Measurements from ENCODE around the gene PPM1A. TPM values are rescaled to one million over a fixed set of nuclear protein-coding genes. Genes with fewer than 3 reads are reported as not detected.

PPM1A gene
- polyA plus RNA-seq, 1 donor, result 69.0 TPM

DNA sequence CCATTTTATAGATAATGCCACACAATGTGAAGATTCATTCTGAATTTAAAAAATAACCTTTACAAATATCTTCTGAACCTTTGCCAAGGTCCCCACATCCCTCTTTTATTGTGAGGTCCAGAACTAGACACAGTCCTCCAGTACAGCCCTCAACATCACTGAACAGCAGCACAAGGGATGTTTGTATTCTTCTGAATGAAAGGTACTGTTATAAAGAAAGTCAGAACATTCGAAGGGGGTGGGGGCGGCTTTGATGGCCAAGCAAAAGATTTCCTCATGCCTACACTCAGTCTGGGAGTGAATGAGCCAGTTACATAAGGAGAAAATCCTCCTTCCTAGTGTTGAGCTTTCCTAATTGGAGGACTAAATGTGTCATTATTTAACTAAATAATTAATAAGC is 77.3 kb downstream of the PPM1A start:
- DNase-seq, result no peak

DNA sequence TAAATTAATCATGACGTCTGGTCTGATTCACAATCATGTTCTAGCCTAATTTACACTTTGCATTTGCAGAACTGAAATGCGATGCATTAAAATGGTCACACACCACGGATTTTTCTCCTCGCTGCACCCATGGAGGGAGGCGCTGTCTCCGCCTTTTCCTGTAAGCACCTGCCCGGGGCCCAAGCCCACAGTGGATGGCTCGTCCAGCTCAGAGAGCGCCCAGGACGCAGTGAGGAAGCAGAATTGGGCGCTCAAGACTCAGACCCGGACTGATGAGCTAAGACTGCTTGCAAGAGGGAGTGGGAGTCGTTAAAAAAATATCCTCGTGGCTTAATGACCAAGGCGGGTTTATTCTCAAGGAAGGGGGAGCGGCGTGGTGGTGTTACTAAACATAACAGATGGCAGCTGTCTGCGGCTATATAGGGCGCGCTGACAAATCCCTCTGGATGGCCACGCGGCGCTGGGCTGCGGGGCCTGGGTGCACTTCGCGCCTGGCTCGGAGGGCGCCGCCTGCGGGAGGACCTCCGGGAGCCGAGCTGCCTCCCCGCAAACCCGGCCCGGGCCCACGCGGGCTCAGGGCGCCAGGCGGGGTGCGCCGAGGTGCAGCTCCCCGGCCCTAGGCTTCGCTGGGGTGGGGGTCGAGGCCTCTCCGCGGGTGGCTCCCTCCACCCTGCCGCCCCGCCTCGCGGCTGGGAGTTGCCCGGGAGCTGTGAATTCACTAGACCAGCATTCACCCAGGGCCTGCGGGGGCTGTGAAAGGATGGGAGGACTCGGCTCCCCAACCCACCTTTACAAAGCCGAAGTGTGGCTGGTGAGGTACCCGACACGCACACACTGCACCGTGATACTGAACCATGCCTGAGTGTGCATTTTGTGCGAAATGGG is 78.7 kb downstream of the PPM1A start:
- peak; percentile 32 for DNase-seq

DNA sequence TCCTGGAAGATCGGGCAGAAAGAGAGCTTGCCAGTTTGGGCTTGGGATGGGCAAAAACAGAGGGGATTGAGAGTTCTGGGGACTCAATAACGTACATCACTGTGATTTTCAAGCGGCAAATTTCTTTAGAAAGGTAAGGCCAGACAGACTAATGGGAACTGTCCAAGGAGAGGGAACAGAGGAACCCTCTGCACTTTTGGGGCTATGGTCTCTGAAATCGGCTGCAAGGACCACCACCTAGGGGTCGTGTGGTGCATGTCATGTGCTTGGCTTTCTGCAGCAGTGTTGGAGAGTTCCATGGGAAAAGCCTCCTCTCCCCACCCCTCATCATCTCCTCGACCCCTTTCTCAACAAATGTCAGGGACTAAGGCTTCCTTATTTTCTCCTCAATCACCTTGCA is 79.6 kb downstream of the PPM1A start:
- DNase-seq, result no peak

DNA sequence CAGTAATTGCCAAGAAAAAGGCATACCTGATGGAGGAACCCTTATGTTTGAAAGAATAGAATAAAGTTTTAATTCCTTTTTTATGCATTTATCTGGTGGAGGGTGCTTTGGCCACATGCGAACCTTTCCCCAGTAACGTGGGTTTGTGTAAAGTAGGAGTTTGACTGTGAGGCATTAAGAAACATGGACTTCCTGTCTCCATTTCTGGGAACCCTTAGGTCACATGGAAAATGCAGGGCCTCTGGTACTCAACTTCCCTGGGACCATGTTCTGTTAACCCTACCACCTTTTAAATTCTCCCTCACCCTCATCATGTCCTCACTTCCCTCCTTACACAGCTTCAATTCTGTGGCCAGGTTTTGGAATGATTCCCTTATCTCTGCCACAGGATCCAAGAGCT is 80.3 kb downstream of the PPM1A start:
- DNase-seq, result no peak

DNA sequence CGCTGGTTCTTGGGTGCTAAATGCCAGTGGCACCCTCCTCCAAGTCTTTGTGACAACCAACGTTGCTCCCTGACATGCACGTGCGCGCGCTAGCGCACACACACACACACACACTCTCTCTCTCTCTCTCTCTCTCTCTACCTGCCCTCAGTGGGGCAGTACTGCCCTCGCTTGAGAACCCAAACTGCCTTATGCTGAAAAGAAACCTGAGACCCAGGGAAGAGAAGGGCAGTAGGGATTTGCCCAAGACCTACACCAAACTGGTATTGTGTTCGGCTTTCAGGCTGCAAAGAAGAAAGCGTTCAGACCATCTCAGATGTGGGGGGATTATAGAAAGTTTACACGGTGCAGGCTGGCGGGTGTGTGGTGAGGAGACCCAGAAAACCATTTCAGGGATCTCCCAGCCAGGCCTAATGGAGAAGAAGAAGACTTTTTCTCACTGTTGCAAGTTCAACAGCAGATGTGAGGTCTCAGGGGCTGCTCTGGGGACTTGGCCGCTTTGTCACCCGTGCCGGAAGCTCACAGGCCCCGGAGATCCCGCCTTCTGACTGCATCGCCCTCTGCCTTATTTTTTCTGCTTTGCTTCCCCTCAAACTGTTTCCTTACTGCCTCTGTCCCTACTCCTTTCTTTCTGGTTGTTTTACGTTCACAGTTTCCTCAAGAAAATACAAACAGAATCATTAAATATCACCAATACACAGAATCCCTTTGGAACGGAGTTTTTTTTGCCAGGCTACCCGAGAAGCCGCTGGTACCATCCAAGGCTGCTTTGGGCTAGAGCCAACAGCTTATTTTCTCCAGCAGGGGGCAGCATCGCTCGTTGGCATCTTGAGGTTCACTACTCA is 82.4 kb downstream of the PPM1A start:
- DNase-seq, result peak; percentile 65

DNA sequence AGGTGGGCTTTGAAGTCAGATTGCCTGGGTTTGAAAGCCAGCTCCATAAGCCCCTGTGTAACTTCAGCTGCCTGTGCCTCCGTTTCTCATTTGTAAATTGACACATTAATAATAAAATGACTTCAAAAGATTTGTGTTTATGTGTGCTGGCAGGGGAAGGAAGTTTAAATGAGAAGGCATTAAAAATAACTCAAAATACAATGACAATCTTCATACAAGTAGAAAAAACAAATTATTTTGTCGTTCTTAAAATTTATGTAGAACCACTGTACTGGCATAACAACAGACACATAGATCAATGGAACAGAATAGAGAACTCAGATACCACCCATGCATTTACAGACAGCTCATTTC is 83.0 kb downstream of the PPM1A start:
- DNase-seq, result no peak

DNA sequence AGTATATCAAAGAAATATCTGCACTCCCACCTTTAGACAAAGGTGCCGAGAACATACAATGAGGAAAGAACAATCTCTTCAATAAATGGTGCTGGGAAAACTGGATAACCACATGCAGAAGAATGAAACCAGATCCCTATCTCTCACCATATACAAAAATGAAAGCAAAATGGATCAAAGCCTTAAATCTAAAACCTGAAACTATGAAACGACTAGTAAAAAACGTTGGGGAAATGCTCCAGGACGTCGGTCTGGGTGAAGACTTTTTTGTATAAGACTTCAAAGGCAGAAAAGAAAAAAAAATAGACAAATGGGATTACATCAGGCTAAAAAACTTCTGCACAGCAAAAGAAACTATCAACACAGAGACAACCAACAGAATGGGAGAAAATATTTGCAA is 83.8 kb downstream of the PPM1A start:
- no peak for DNase-seq

DNA sequence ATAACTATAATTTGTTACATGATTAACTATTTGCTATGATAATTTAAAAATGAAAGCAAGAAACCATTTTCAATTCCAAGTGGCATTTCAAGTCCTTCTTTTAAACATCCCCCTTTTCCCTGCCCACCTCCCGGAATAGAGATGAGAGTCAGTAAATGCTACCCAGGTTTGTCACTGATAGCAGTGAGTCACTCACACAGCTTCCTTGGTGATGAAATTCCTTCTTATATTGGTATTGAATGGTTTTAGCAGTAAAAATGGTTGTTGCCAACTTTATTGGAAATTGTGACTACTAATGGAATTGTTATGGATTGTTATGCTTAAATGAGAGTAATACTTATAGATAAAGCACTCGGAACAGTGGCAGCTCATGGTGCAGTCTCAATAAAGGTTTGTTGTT is 90.5 kb downstream of the PPM1A start:
- DNase-seq, result no peak

DNA sequence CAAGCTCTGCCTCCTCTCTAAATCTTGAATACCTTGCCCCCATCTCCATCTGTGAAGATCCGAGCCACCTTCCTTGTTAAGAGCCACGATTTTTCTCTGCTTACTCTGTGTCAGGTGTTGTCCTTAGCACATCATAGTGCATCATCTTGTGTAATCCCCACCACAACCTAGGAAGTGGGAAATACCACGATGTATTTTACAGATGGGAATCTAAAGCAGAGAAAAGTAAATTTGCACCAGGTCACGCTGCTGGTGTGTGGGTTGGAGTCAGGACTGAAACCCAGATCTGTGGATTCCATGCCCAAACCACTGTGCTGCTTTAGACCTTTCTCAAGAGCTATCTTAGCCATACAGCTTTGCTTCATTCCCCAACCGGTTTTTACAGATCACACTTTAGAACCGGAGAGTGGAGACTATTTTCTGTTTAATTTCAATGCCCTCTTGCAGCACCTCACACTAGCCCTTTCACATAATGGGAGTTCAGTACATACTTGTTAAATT is 94.6 kb downstream of the PPM1A start:
- no peak for DNase-seq

DNA sequence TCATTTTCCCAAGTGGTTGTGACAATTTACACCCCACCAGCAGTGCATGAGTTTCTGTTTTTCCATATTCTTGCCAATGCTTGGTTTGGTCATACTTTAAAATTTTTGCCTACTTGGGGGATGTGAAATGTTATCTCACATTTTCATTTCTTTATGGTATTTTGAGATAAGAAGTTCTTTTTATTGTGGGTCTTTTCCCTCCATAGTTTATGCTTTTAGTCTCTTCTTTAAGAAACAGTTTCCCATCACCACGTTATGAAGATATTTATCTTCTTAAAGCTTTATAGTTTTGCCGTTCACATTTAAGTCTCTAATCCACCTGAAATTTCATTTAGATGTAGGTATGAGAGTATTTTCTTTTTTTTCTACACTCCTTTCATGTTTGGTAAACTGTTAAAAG is 95.7 kb downstream of the PPM1A start:
- no peak for DNase-seq

DNA sequence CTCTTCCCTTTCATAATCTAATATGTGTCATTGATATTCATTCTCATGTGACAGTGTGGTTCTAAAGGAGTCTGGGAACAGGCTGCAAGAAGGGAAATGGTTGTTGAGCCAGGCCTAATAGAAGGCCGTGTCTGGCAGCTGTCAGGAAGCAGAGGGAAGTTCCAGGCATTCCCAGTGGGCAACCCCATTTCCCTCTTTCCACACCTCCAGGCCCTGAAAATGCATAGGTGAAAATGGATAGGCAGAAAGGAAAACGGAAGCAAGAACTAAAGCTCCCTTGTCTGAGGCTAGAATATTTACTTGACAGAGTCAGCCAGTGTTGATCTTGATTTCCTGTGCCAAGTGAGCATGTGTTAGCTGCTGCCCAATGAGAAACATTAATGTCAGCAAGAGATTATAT is 97.7 kb downstream of the PPM1A start:
- DNase-seq, result no peak

DNA sequence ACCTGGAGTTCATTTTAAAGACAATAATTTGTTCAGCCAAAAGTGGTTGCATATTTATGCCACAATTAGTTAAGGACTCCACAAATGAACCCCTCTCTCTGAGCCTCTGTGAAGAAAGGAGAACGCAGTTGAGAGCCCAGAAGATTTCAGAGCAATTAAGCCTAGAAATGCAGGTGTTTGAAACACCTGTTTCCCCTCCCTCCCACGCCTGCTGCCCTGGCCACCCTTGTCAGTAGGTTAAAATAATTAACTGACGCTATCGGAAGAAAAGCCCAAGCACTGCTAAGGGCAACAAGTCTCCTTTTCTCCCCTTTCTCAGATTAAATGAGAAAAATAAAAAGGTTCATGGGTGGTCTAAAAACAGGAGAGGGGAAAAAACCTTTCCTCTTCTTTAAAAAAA is 99.2 kb downstream of the PPM1A start:
- no peak for DNase-seq

Other genes with a start within 250 kb of the PPM1A start
- gene PCNX4, start 157.3 kb upstream of the PPM1A start, polyA plus RNA-seq (ENCODE audit: insufficient read length), result 49.2 TPM
- gene DHRS7, start 83.8 kb upstream of the PPM1A start, polyA plus RNA-seq (ENCODE audit: insufficient read length), result 93.9 TPM
- 1.7 TPM for gene C14orf39, start 236.8 kb downstream of the PPM1A start, polyA plus RNA-seq (ENCODE audit: insufficient read length)